HepG2 (cell line): ENCODE measurements around the gene TERC. TPM values are rescaled to one million over a fixed set of nuclear protein-coding genes. Genes with fewer than 3 reads are reported as not detected.

Experiments
- HMGA1 ChIP-seq: sonication (generic); formaldehyde crosslinking; conservative IDR thresholded peaks from 2 replicates; pipeline ENCODE4 v1.4.0; 2020; ENCODE audit warnings: missing genetic modification reagents
- HNRNPLL ChIP-seq: fragments of 200-400 bp; formaldehyde crosslinking; IDR thresholded peaks from 2 replicates; pipeline ENCODE4 v1.6.1; 2017; ENCODE audit warnings: mild to moderate bottlenecking, low read depth, low read length; ENCODE audit not compliant: poor library complexity, severe bottlenecking
- JUND ChIP-seq: sonication (generic); formaldehyde crosslinking; IDR thresholded peaks from 2 replicates; pipeline ENCODE4 v1.8.0; 2022; ENCODE audit warnings: mild to moderate bottlenecking, missing genetic modification reagents
- NR2F1 ChIP-seq, 2 experiments: fragments of 450-650 bp in 1 of 2; formaldehyde crosslinking in 1 of 2; IDR thresholded peaks; 2 replicates each; pipeline versions ENCODE4 v1.5.0 to v1.6.1; 2016 to 2020; ENCODE audit warnings: mild to moderate bottlenecking in 1 of 2, missing compliant biosample characterization in 1 of 2, missing genetic modification reagents in 1 of 2, moderate library complexity in 1 of 2
- PLRG1 ChIP-seq: fragments of 450-650 bp; conservative IDR thresholded peaks from 2 replicates; pipeline ENCODE4 v1.6.1; 2016
- ZEB1 ChIP-seq: IDR thresholded peaks from 2 replicates; pipeline ENCODE4 v1.6.1; 2012; ENCODE audit warnings: mild to moderate bottlenecking, low read depth, inconsistent platforms; ENCODE audit not compliant: insufficient replicate concordance
- ZNF564 ChIP-seq: sonication (generic); formaldehyde crosslinking; IDR thresholded peaks from 2 replicates; pipeline ENCODE4 v1.8.1; 2023; ENCODE audit warnings: mild to moderate bottlenecking, missing genetic modification reagents
- ZNF891 ChIP-seq: sonication (generic); formaldehyde crosslinking; IDR thresholded peaks from 2 replicates; pipeline ENCODE4 v1.5.0; 2020; ENCODE audit warnings: mild to moderate bottlenecking, missing genetic modification reagents
- polyA plus RNA-seq, 8 experiments: library from polyadenylated mRNA; depleted of rRNA in 3 of 8; stranded (reverse) in 7 of 8; unstranded in 1 of 8; fragments of >200 nt; fragmentation: Illumina TruSeq in 4 of 8; extraction: Trizol in 4 of 8; gene quantifications; 2 replicates each; pipeline versions ENCODE4 v1.2.1 to v1.2.3, GENCODE V29; 2011 to 2016; ENCODE audit warnings: low read depth in 4 of 8, missing spikeins in 1 of 8, mixed read lengths in 1 of 8; ENCODE audit not compliant: insufficient read depth in 1 of 8
- total RNA-seq, 5 experiments: library from RNA; depleted of rRNA; stranded (reverse); fragments of >200 nt; fragmentation: Illumina TruSeq; extraction: Trizol; gene quantifications; 2 replicates each; pipeline ENCODE4 v1.2.3, GENCODE V29; 2016; ENCODE audit warnings: low read depth in 1 of 5
- TF ChIP-seq, protein P1 (sequence below), 2 experiments: fragments of 450-650 bp in 1 of 2; sonication (generic) in 1 of 2; formaldehyde crosslinking in 1 of 2; IDR thresholded peaks; 2 replicates each; pipeline versions ENCODE4 v1.6.1 to v1.8.0; 2016 to 2022; ENCODE audit warnings: antibody characterized with exemption in 1 of 2, mild to moderate bottlenecking in 1 of 2, missing genetic modification reagents in 1 of 2
- TF ChIP-seq, protein P2 (sequence below): sonication (generic); formaldehyde crosslinking; IDR thresholded peaks from 2 replicates; pipeline ENCODE4 v1.4.0; 2020; ENCODE audit warnings: mild to moderate bottlenecking, low read depth, missing genetic modification reagents
- TF ChIP-seq, protein P3 (sequence below): sonication (generic); formaldehyde crosslinking; IDR thresholded peaks from 2 replicates; pipeline ENCODE4 v1.5.1; 2020; ENCODE audit warnings: missing genetic modification reagents, mild to moderate bottlenecking, borderline replicate concordance
- TF ChIP-seq, protein P4 (sequence below): sonication (generic); formaldehyde crosslinking; conservative IDR thresholded peaks from 2 replicates; pipeline ENCODE4 v1.8.0; 2022; ENCODE audit warnings: missing genetic modification reagents
- TF ChIP-seq, protein P5 (sequence below): sonication (generic); formaldehyde crosslinking; IDR thresholded peaks from 2 replicates; pipeline ENCODE4 v1.8.1; 2023; ENCODE audit warnings: missing genetic modification reagents, mild to moderate bottlenecking, borderline replicate concordance

The TERC gene
- total and polyA plus RNA-seq, 2 of the 13 experiments (the other 11 are each of a cell fraction or from before 2014, with no cell fraction given) = 1.3 to 74.6 TPM

DNA sequence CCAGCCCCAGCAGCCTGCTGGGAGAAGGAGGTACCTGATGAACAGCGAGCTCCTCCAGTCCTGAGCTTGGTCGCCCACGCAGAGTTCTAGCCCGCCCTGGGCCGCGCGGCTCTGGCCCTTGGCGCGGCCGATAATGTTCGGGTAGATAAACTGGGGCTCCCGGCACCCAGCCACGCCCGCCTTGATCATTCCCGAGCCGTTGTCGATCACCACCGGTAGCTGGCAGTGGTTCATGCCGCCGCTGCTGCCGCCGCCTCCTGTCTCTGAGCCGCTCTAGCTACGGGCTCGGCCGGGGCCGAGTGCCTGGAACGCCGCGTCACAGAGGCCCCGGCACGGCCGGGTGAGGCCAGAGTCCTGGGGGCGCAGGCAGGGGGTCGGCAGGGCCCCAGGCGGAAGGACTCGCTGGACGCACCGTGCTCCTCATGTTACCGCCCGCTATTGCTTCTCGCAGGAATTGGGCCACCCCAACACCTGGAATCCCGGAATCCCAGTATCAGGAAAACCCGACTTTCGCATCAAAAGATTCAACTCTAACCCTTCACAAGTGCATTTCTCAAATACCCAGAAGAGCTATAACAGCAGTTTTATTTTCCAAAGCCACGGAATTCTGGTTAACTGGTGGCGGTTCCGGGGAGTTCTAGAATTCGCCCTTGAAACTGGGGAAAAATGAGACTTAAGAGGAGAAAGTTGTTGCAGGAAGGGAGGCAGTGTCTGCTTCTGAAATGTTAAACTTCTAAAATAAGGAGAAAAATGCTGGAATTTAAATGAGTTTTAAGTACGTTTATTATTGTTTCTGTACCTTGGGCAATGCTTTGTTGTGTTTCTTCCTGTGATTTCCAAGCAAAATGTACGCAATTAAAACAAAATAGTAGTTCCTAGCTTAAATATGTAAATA is 4.7 kb upstream of the TERC start, which contains the start of gene ACTRT3 (continued):
- TF ChIP-seq, protein P1, sequence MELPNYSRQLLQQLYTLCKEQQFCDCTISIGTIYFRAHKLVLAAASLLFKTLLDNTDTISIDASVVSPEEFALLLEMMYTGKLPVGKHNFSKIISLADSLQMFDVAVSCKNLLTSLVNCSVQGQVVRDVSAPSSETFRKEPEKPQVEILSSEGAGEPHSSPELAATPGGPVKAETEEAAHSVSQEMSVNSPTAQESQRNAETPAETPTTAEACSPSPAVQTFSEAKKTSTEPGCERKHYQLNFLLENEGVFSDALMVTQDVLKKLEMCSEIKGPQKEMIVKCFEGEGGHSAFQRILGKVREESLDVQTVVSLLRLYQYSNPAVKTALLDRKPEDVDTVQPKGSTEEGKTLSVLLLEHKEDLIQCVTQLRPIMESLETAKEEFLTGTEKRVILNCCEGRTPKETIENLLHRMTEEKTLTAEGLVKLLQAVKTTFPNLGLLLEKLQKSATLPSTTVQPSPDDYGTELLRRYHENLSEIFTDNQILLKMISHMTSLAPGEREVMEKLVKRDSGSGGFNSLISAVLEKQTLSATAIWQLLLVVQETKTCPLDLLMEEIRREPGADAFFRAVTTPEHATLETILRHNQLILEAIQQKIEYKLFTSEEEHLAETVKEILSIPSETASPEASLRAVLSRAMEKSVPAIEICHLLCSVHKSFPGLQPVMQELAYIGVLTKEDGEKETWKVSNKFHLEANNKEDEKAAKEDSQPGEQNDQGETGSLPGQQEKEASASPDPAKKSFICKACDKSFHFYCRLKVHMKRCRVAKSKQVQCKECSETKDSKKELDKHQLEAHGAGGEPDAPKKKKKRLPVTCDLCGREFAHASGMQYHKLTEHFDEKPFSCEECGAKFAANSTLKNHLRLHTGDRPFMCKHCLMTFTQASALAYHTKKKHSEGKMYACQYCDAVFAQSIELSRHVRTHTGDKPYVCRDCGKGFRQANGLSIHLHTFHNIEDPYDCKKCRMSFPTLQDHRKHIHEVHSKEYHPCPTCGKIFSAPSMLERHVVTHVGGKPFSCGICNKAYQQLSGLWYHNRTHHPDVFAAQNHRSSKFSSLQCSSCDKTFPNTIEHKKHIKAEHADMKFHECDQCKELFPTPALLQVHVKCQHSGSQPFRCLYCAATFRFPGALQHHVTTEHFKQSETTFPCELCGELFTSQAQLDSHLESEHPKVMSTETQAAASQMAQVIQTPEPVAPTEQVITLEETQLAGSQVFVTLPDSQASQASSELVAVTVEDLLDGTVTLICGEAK (IDR thresholded peaks at IDR 0.05) = no peak
- TF ChIP-seq, protein P1 (CRISPR knock-in tag; IDR thresholded peaks at IDR 0.05) = no peak
- TF ChIP-seq JUND (CRISPR knock-in tag) = no peak
- no peak for TF ChIP-seq NR2F1 (CRISPR knock-in tag; IDR thresholded peaks at IDR 0.05)
- TF ChIP-seq, protein P2, sequence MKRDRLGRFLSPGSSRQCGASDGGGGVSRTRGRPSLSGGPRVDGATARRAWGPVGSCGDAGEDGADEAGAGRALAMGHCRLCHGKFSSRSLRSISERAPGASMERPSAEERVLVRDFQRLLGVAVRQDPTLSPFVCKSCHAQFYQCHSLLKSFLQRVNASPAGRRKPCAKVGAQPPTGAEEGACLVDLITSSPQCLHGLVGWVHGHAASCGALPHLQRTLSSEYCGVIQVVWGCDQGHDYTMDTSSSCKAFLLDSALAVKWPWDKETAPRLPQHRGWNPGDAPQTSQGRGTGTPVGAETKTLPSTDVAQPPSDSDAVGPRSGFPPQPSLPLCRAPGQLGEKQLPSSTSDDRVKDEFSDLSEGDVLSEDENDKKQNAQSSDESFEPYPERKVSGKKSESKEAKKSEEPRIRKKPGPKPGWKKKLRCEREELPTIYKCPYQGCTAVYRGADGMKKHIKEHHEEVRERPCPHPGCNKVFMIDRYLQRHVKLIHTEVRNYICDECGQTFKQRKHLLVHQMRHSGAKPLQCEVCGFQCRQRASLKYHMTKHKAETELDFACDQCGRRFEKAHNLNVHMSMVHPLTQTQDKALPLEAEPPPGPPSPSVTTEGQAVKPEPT (CRISPR knock-in tag) = no peak
- TF ChIP-seq, protein P3, sequence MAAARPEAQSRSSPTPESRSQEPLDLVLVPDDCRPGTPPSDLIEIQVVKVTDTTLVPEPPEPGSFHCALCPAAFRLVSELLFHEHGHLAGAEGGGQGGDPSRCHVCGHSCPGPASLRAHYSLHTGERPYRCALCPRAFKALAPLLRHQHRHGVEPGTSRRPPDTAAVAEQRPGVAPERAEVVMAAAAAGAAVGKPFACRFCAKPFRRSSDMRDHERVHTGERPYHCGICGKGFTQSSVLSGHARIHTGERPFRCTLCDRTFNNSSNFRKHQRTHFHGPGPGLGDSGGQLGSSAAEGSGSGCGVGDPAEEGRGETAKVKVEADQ (CRISPR knock-in tag) = no peak
- TF ChIP-seq ZNF564 = peak; percentile 48; the same call in 1 of the 2 replicates
- TF ChIP-seq PLRG1 = no peak
- no peak for TF ChIP-seq ZNF891
- no peak for TF ChIP-seq ZEB1
- TF ChIP-seq, protein P4, sequence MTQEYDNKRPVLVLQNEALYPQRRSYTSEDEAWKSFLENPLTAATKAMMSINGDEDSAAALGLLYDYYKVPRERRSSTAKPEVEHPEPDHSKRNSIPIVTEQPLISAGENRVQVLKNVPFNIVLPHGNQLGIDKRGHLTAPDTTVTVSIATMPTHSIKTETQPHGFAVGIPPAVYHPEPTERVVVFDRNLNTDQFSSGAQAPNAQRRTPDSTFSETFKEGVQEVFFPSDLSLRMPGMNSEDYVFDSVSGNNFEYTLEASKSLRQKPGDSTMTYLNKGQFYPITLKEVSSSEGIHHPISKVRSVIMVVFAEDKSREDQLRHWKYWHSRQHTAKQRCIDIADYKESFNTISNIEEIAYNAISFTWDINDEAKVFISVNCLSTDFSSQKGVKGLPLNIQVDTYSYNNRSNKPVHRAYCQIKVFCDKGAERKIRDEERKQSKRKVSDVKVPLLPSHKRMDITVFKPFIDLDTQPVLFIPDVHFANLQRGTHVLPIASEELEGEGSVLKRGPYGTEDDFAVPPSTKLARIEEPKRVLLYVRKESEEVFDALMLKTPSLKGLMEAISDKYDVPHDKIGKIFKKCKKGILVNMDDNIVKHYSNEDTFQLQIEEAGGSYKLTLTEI (CRISPR knock-in tag) = no peak
- peak; percentile 47 for TF ChIP-seq HNRNPLL
- TF ChIP-seq, protein P5, sequence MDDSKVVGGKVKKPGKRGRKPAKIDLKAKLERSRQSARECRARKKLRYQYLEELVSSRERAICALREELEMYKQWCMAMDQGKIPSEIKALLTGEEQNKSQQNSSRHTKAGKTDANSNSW (CRISPR knock-in tag) = no peak
- TF ChIP-seq HMGA1 (CRISPR knock-in tag) = no peak
